ENCODE measurements around the gene AP4S1. TPM values are rescaled to one million over a fixed set of nuclear protein-coding genes. Genes with fewer than 3 reads are reported as not detected.

AP4S1 gene, protein sequence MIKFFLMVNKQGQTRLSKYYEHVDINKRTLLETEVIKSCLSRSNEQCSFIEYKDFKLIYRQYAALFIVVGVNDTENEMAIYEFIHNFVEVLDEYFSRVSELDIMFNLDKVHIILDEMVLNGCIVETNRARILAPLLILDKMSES
- total RNA-seq (2022; extraction: Qiagen RNA extraction; ENCODE audit: low read depth) = 5.8 to 11.5 TPM (median 9.7 TPM) in 5 replicates

DNA sequence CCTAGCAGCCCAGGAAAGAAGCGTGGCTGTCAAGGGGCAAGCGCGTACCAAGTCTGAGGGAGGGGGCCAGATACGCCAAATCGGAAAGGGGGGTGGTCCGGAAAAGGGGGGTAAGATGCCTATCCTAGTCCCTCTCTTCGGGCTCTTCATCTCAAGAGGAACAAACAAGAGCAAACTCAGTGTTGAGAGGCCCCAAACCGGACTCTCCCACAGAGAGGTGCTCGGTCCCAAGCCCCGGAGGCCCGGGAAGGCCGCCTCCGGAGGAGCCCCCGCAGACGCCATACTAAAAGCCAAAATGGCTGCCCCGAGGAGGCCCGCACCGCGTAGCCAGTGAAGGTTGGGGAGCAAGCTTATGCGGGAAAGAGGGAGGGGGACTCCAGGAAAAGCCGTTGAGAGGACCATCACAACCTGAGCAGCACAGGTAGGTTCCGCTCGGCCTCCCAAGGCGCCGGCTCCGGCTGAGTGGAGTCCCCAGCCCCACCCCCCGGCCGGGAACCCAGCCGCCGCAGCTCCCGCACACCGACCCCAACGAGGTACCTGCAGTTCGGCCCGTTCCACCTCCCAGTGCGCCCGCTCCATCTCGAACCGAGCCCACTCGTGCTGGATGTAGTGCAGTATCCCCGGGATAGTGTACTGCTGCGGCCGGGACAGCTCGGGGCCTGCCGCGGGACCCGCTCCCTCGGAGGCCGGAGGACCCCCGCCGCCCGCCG lies at the start of gene AP4S1:
Gene AP4S1 (plus strand): TSS at position 283 of the 710 bp plus-strand sequence. CDS start 40,548 bp downstream, outside the sequence.

GRCh38 chr14:31026077-31026449 lies 614 bp downstream of the AP4S1 start, which contains the start of gene STRN3:
STRN3 (minus strand) TSS chr14:31026379; CDS start chr14:31026185, 194 bp downstream.

Other genes with a start within 250 kb of the AP4S1 start
- gene COCH, start 151.1 kb upstream of the AP4S1 start, total RNA-seq (2022; extraction: Qiagen RNA extraction; ENCODE audit: low read depth) = 21.2 to 27.3 TPM (median 26.0 TPM) in 5 replicates
- gene STRN3, start 730 bp downstream of the AP4S1 start, total RNA-seq (2022; extraction: Qiagen RNA extraction; ENCODE audit: low read depth) = 12.1 to 19.1 TPM (median 16.1 TPM) in 5 replicates
- gene HECTD1, start 182.1 kb downstream of the AP4S1 start, total RNA-seq (2022; extraction: Qiagen RNA extraction; ENCODE audit: low read depth) = 48.5 to 79.9 TPM (median 65.6 TPM) in 5 replicates